Pulmonary artery endothelial cell (primary cell): Measurements from ENCODE around the gene WNT2. TPM values are rescaled to one million over a fixed set of nuclear protein-coding genes. Genes with fewer than 3 reads are reported as not detected.
A peak's percentile ranks its signal among the peaks of the same experiment; 100 is the strongest.
"Not testable (repeated sequence)": the region's sequence is repeated elsewhere in the genome, so short reads cannot be mapped to it uniquely, and the experiment has no call there.

Experiments used
- DNase-seq: peaks from one replicate; pipeline ENCODE4 v3.0.0-alpha.2; 2011; ENCODE audit warnings: low read depth, low spot score
- total RNA-seq: library from RNA; depleted of rRNA; stranded (reverse); fragments of >200 nt; gene quantifications from 2 replicates; pipeline ENCODE4 v1.2.3, GENCODE V29; 2014

Gene WNT2
- total RNA-seq, 1 donor from 2014 or later = not detected

GRCh38 chr7:117308891-117309290, 14.0 kb downstream of the WNT2 start:
- DNase-seq = no peak

- no peak for DNase-seq
Observed at GRCh38 chr7:117302396-117302795, 20.5 kb downstream of the WNT2 start.

GRCh38 chr7:117300506-117300905, 22.4 kb downstream of the WNT2 start:
- not testable (repeated sequence) for DNase-seq

GRCh38 chr7:117297606-117298005, 25.3 kb downstream of the WNT2 start:
- DNase-seq = no peak

GRCh38 chr7:117296066-117296465, 26.8 kb downstream of the WNT2 start:
- no peak for DNase-seq

- DNase-seq = no peak
Observed at GRCh38 chr7:117285826-117286225, 37.0 kb downstream of the WNT2 start.

GRCh38 chr7:117284692-117285091, 38.2 kb downstream of the WNT2 start:
- DNase-seq = no peak

GRCh38 chr7:117283779-117284178, 39.1 kb downstream of the WNT2 start:
- DNase-seq = no peak

GRCh38 chr7:117283371-117283770, 39.5 kb downstream of the WNT2 start:
- DNase-seq = no peak

- no peak for DNase-seq
Observed at GRCh38 chr7:117282239-117282812, 40.5 kb downstream of the WNT2 start.

- DNase-seq = no peak
Observed at GRCh38 chr7:117281562-117281961, 41.3 kb downstream of the WNT2 start.

GRCh38 chr7:117279931-117280557, 42.8 kb downstream of the WNT2 start:
- DNase-seq = no peak

GRCh38 chr7:117279203-117279602, 43.7 kb downstream of the WNT2 start:
- no peak for DNase-seq

GRCh38 chr7:117278040-117278439, 44.8 kb downstream of the WNT2 start:
- DNase-seq = no peak

GRCh38 chr7:117277576-117277975, 45.3 kb downstream of the WNT2 start:
- DNase-seq = no peak

- no peak for DNase-seq
Observed at GRCh38 chr7:117274951-117275350, 47.9 kb downstream of the WNT2 start.

- DNase-seq = no peak
Observed at GRCh38 chr7:117273814-117274225, 49.0 kb downstream of the WNT2 start.

GRCh38 chr7:117273325-117273724, 49.5 kb downstream of the WNT2 start:
- DNase-seq = no peak

GRCh38 chr7:117272017-117272759, 50.7 kb downstream of the WNT2 start:
- DNase-seq = no peak

GRCh38 chr7:117271566-117271965, 51.3 kb downstream of the WNT2 start:
- no peak for DNase-seq

GRCh38 chr7:117270371-117270770, 52.5 kb downstream of the WNT2 start:
- no peak for DNase-seq

- DNase-seq = peak; percentile 20
Observed at GRCh38 chr7:117269886-117270285, 53.0 kb downstream of the WNT2 start.

- DNase-seq = peak; percentile 72
Observed at GRCh38 chr7:117269417-117269816, 53.4 kb downstream of the WNT2 start.
